PC-3 (cell line): Measurements from ENCODE around the gene SERAC1.

Experiments
- EZH2 ChIP-seq: fragments of 300-600 bp; sonication (generic); IDR thresholded peaks from one replicate; pipeline ENCODE4 v1.6.1; 2017; ENCODE audit warnings: antibody characterized with exemption, mild to moderate bottlenecking, low read length; ENCODE audit not compliant: unreplicated experiment
- EZH2phosphoT487 ChIP-seq: fragments of 300-600 bp; sonication (generic); IDR thresholded peaks from 2 replicates; pipeline ENCODE4 v1.6.1; 2018; ENCODE audit warnings: mild to moderate bottlenecking, antibody characterized with exemption, low read length, borderline replicate concordance
- TF ChIP-seq, protein P1 (sequence below): fragments of 300-600 bp; sonication (generic); conservative IDR thresholded peaks from 2 replicates; pipeline ENCODE4 v1.5.1; 2017; ENCODE audit warnings: antibody characterized with exemption, low read depth, mild to moderate bottlenecking, low read length

DNA sequence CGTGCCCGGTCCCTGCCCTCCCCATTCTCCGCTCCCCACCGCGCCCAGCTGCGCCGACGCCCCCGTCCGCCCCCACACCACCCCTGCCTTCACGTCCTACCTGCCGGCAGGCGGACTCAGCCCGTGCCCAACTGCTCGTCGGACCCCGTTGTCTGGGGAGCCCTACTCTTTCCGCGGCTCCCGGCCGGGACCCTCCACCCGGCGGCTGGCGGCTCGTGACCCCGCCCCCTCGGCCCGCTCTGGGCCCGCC lies at the start of gene SERAC1:
- TF ChIP-seq, protein P1, sequence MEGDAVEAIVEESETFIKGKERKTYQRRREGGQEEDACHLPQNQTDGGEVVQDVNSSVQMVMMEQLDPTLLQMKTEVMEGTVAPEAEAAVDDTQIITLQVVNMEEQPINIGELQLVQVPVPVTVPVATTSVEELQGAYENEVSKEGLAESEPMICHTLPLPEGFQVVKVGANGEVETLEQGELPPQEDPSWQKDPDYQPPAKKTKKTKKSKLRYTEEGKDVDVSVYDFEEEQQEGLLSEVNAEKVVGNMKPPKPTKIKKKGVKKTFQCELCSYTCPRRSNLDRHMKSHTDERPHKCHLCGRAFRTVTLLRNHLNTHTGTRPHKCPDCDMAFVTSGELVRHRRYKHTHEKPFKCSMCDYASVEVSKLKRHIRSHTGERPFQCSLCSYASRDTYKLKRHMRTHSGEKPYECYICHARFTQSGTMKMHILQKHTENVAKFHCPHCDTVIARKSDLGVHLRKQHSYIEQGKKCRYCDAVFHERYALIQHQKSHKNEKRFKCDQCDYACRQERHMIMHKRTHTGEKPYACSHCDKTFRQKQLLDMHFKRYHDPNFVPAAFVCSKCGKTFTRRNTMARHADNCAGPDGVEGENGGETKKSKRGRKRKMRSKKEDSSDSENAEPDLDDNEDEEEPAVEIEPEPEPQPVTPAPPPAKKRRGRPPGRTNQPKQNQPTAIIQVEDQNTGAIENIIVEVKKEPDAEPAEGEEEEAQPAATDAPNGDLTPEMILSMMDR = no peak
- TF ChIP-seq EZH2phosphoT487 = no peak
- no peak for TF ChIP-seq EZH2
